Stomach (tissue), 9 donors: ENCODE data around the gene PPIL6. TPM values are rescaled to one million over a fixed set of nuclear protein-coding genes. Genes with fewer than 3 reads are reported as not detected.

Experiments used
- DNase-seq, 2 donors: peaks; one replicate each; pipeline versions ENCODE4 v3.0.0 to v3.0.0-alpha.2; 2013 to 2019
- H3K27ac ChIP-seq, 5 donors: fragments of 200-600 bp in 4 of 5; sonication (generic) in 4 of 5; one replicate each; pipeline ENCODE4 v1.5.1; 2013 to 2019; ENCODE audit warnings: mild to moderate bottlenecking in 1 of 5, moderate library complexity in 1 of 5
- H3K27me3 ChIP-seq, 3 donors: fragments of 200-600 bp; sonication (generic); one replicate each; pipeline ENCODE4 v1.5.1; 2017 to 2019; ENCODE audit warnings: mixed run types in 1 of 3
- H3K36me3 ChIP-seq, 4 donors: fragments of 200-600 bp; sonication (generic); 1 replicate in 3 of 4; 2 replicates in 1 of 4; pipeline ENCODE4 v1.5.1; 2016 to 2019
- H3K4me1 ChIP-seq, 4 donors: fragments of 200-600 bp; sonication (generic); one replicate each; pipeline ENCODE4 v1.5.1; 2016 to 2019
- H3K4me3 ChIP-seq, 4 donors: fragments of 200-600 bp; sonication (generic) in 3 of 4; one replicate each; pipeline ENCODE4 v1.5.1; 2016 to 2019; ENCODE audit warnings: mild to moderate bottlenecking in 1 of 4
- H3K9me3 ChIP-seq, 4 donors: fragments of 200-600 bp; sonication (generic); one replicate each; pipeline ENCODE4 v1.5.1; 2016 to 2019
- CTCF ChIP-seq, 7 experiments: fragments of 450-650 bp in 4 of 7; fragments of 200-600 bp in 3 of 7; sonication (generic) in 3 of 7; IDR thresholded peaks; one replicate each; pipeline ENCODE4 v1.5.1; 2016 to 2019; ENCODE audit warnings: antibody characterized with exemption in 7 of 7, control low read depth in 2 of 7, mild to moderate bottlenecking in 1 of 7
- EP300 ChIP-seq: sonication (generic); formaldehyde crosslinking; IDR thresholded peaks from one replicate; pipeline ENCODE4 v1.6.1; 2017; ENCODE audit warnings: antibody characterized with exemption
- POLR2A ChIP-seq, 4 donors: fragments of 450-650 bp; IDR thresholded peaks; one replicate each; pipeline ENCODE4 v1.6.1; 2016; ENCODE audit warnings: antibody characterized with exemption in 4 of 4, control low read depth in 2 of 4, mild to moderate bottlenecking in 1 of 4, moderate library complexity in 1 of 4
- POLR2AphosphoS5 ChIP-seq, 3 donors: sonication (generic); formaldehyde crosslinking; IDR thresholded peaks; one replicate each; pipeline ENCODE4 v1.6.1; 2016; ENCODE audit warnings: antibody characterized with exemption in 3 of 3
- WGBS, 5 donors: extraction: QIAGEN DNeasy Blood & Tissue Kit in 3 of 5; methylation state at CpG; one replicate each; pipeline versions ENCODE4 v1.1.5 to v1.1.7; 2013 to 2018; 5-methylcytosine and 5-hydroxymethylcytosine counted together
- intact Hi-C: fragments of 100-400 bp; cut with DNase I; formaldehyde crosslinking; loops from one replicate; pipeline ENCODE4 v1.15.1; 2023; ENCODE audit warnings: low total_unique reads
- polyA plus RNA-seq, 3 donors: library from polyadenylated mRNA; stranded (reverse); fragments of 200-250 nt; gene quantifications; one replicate each; pipeline ENCODE4 v1.2.3, GENCODE V29; 2013
- total RNA-seq, 5 donors: library from RNA; depleted of rRNA; stranded (reverse); fragments of >200 nt; gene quantifications; one replicate each; pipeline versions ENCODE4 v1.1.0 to v1.2.3, GENCODE V29; 2014 to 2016
- donor health status: healthy with polysubstance abuse.
- donor health status: Bipolar disorder and iron deficiency.
- donor health status: healthy.

The PPIL6 gene
- total and polyA plus RNA-seq, 8 donors: 1.0 to 8.6 (median 3.0) TPM; not detected in 2

- intact Hi-C loops: no loop called here
- 86 to 91% (median 89%) methylated on average over 4 of the region's 4 CpGs for WGBS, 5 donors
- Histone ChIP-seq H3K27ac (no peak overlapping the region), H3K27me3 (no peaks in the 10 kb centered on the region), H3K36me3 (no peaks in the 10 kb centered on the region), H3K9me3 (no peaks in the 10 kb centered on the region), H3K4me1 (no peaks in the 10 kb centered on the region), H3K4me3 (no peak overlapping the region)
- TF ChIP-seq POLR2A (IDR thresholded peaks at IDR 0.05): no peak
- no peak for TF ChIP-seq EP300
- TF ChIP-seq POLR2AphosphoS5 (IDR thresholded peaks at IDR 0.05): no peak
- no peak for TF ChIP-seq CTCF (IDR thresholded peaks at IDR 0.05)
- no peak for DNase-seq
Measured at GRCh38 chr6:109406196-109406595, 34.2 kb downstream of the PPIL6 start.

GRCh38 chr6:109397020-109397419, 43.4 kb downstream of the PPIL6 start:
- TF ChIP-seq POLR2A (IDR thresholded peaks at IDR 0.05) (no peak), CTCF (IDR thresholded peaks at IDR 0.05) (peak in 3 of 7 experiments; percentile 10 to 24 (median 18))
- H3K4me1 ChIP-seq: no peaks in the 10 kb centered on the region
- no peaks in the 10 kb centered on the region for H3K27me3 ChIP-seq
- no peaks in the 10 kb centered on the region for H3K36me3 ChIP-seq
- peak in 1 of 2 donors; percentile 35 for DNase-seq
- no peak overlapping the region for H3K4me3 ChIP-seq
- no peaks in the 10 kb centered on the region for H3K9me3 ChIP-seq
- no peak overlapping the region for H3K27ac ChIP-seq
- intact Hi-C loops: no loop called here
- WGBS, 5 donors: 69 to 89% (median 78%) methylated on average over 4 of the region's 4 CpGs

- intact Hi-C loops: no loop called here
- Histone ChIP-seq H3K36me3 (no peaks in the 10 kb centered on the region), H3K9me3 (no peaks in the 10 kb centered on the region), H3K27ac (no peak overlapping the region), H3K4me1 (peaks cover 0 to 4% (median 0%) of the 10 kb centered on the region in 4 donors), H3K27me3 (no peaks in the 10 kb centered on the region), H3K4me3 (no peak overlapping the region)
- 89 to 96% (median 92%) methylated on average over 12 of the region's 12 CpGs for WGBS, 5 donors
- no peak for DNase-seq
- TF ChIP-seq POLR2AphosphoS5 (IDR thresholded peaks at IDR 0.05) (no peak), POLR2A (IDR thresholded peaks at IDR 0.05) (no peak), CTCF (IDR thresholded peaks at IDR 0.05) (no peak), EP300 (no peak)
Measured at GRCh38 chr6:109396046-109396718, 44.2 kb downstream of the PPIL6 start.

GRCh38 chr6:109393886-109394281, 46.5 kb downstream of the PPIL6 start:
- Histone ChIP-seq H3K4me3 (no peak overlapping the region), H3K27ac (no peak overlapping the region), H3K9me3 (no peaks in the 10 kb centered on the region), H3K27me3 (no peaks in the 10 kb centered on the region), H3K36me3 (no peaks in the 10 kb centered on the region), H3K4me1 (peaks cover 0 to 21% (median 12%) of the 10 kb centered on the region in 4 donors)
- TF ChIP-seq EP300: no peak
- no peak for TF ChIP-seq CTCF (IDR thresholded peaks at IDR 0.05)
- no peak for TF ChIP-seq POLR2A (IDR thresholded peaks at IDR 0.05)
- no peak for TF ChIP-seq POLR2AphosphoS5 (IDR thresholded peaks at IDR 0.05)
- intact Hi-C loops: no loop called here
- WGBS, 5 donors: 60 to 80% (median 75%) methylated on average over 2 of the region's 2 CpGs
- no peak for DNase-seq
